Right renal pelvis (tissue), 4 donors: ENCODE data around the gene MTCL1. TPM values are rescaled to one million over a fixed set of nuclear protein-coding genes. Genes with fewer than 3 reads are reported as not detected.

Experiments used
- DNase-seq, 4 donors: peaks; one replicate each; pipeline ENCODE4 v3.0.0-alpha.2; 2013; ENCODE audit warnings: low read depth in 4 of 4, low spot score in 3 of 4, missing footprints in 1 of 4
- polyA plus RNA-seq, 4 donors: library from polyadenylated mRNA; unstranded; fragments of 120-200 nt; gene quantifications; one replicate each; pipeline ENCODE4 v1.2.1, GENCODE V29; 2013; ENCODE audit not compliant: insufficient read length in 4 of 4

Gene MTCL1
- polyA plus RNA-seq, 4 donors, result 16.2 to 24.4 (median 19.0) TPM

DNA sequence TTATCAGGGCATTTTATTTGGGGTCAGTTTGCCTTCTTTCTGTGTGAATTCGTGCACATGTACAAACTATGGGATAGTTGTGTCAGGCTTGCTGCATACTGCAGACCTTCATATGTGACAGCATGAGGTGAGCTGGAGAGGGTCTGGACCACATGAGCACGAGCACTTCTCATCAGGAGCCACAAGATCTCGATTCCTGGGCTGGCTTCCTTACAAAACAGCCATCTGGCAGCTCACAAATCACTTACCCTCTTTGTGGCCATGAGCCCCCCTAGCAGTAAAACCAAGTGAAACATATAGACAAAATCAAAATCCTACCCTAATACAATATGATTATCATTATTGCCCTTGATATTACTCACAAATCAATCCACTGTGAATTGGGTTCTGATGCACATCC is 121.2 kb downstream of the MTCL1 start:
- DNase-seq, result no peak

DNA sequence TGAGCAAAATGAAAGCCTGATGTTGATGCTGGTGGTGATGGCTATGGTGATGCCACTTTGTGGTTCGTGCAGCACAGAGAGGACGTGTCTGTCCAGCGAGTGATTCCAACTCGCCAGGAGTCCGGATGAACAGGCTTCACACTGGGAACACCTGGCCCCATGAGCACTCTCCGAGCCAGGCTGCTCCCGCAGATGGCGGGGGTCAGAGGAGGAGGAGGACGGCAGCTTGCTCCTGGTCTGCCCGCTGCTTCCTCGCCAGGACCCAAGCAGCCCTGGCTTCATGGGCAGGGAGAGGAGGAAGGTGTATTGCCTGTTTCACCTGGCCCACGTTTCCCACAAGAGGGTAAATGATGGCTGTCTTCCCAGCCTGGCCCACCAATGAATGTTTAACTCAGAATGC is 121.6 kb downstream of the MTCL1 start:
- DNase-seq, result no peak

DNA sequence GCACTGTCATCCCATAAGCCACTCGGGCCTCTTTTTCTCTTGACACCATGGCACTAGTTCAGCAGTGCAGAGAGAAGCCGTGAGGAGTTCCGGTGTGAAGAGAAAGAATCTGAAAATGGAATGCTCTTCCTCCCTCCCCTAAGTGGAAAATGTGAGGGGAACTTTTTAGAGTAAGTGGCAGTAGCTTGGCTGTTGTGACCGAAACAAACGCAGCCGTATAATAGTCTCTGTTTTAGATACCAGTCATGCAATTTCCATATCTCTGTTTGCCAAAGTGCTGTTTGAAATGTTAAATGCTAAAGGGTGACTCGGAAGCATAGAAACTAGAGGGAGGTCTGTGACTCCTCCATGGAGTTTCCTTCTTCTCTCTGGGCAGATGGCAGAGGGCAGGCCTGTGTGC is 122.9 kb downstream of the MTCL1 start:
- no peak for DNase-seq

DNA sequence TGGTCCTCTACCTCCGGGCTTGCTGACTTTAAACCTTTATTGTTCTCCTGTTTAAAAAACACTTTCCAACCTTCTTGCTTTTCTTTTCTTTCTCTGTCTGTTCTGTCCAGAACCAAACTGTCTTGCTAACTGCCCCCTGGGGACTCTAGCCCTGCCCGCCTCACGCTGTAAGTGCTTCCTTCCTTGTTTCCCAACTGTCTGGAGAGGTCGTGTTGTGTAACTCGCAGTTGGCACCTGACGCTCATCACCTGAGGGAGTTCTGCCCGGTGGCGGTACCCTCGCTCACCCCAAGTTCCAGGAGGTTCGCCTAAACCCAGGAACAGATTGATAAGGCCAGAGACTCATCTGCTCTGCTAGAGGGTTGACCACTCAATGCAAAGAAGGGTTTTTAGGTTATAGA is 123.4 kb downstream of the MTCL1 start:
- no peak for DNase-seq

DNA sequence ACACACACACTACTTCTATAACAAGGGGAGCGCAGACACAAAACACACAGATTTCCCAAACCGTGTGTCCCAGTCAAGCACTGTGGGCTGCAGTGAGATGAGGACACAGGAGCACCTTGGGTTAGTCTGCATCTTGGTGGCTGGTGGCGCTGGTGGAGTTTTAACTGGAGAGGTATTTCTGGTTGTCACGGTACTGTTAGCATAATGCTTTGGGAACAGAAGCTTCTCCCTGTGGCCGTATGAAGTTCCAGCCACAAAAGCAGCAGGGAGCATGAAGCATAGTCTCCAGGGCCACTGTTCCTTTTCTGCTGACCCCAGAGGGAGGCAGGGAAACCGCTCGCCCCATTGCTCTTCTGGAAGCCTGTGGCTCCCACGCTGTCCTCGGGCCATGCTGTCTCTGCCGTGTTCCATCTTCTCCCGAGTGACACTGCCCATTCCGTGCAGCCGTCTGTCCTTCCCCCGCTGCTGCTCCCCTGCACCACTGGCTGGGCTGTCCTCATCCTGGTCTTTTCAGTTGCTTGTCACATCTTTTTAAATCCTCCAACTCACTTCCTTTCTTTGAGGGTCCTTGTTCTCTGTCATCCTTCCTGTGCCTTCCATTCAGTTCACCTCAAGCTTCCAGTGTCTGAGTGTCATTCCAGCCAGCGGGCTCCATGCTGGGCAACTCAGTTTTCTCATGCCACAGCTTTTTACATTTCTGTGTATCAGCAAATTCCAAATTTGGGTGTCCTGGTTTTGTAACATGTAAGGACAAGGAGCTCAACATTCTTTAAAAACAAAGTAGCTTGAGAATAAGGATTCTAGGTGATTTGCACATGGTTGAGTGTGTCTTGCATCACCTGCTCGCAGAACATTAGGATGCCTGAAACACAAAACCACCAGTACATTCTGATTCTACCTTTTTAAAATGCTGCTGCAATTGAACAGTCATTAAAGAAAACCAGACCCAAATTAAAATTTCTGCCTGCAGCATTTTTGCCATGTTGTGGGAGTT is 125.0 kb downstream of the MTCL1 start:
- DNase-seq, result no peak

DNA sequence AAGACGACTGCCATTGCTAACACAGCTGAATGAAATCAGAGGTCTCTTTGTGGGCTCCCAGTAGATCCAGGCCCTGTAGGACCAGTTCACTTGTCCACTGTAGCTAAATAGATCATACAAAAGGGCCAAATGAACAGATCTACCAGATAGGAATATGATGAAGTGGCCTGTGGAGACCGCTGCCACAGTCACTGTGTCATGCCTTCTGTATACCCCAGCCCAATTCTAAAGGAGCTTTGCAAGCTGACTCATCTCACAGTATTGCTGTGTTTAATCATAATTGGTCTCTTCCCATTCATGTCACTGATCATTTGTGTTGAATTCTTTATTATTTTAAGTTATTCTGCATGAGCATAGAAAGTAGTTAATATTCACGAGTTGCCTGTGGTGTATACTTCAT is 125.8 kb downstream of the MTCL1 start:
- DNase-seq, result no peak

DNA sequence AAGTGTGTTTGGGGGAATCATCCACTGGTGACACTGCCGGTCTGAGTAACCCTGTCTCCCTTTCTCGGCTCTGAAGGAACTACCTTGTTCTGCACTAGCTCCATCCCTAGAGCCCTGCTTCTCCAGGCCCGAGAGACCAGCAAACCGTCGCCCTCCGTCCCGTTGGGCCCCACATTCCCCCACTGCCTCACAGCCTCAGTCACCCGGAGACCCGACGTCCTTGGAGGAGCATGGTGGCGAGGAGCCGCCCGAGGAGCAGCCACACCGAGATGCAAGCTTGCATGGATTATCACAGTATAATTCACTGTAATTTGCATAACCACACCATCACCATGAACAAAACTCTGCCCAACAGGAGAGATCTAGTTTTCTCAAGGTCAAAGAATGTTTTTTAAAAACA is 126.2 kb downstream of the MTCL1 start:
- no peak for DNase-seq

DNA sequence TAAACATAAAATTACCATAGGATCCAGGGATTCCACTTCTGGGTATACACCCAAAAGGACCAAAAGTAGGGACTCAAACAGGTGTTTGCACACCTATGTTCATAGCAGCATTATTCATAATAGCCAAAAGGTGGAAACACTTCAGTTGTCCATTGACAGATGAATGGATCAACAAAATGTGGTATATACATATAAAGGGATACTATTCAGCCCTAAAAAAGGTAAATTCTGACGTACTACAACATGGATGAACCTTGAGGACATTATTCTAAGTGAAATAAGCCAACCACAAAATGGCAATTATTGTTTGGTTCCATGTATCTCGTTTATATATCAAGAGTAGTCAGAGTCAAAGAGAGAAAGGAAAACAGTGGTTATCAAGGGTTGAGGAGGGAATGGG is 128.1 kb downstream of the MTCL1 start:
- no peak for DNase-seq

DNA sequence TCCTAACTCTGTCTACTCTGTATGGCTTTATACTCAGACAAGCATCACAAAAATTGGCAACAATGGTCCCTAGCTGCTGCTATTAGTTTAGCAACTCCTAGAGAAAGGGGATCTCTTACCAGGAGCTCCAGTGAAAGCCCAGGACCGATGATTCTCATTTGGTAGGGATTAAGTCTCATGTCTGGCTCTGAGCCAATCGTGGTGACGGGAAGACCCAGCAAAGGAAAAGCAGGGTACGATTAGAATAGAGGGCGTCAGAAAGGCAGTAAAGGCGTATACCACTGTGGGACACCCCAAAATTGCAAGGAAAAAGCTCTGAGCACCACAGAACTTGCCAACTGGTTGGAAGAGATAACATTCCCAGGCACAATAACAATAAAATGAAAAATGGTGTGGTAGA is 129.5 kb downstream of the MTCL1 start:
- DNase-seq, result no peak

DNA sequence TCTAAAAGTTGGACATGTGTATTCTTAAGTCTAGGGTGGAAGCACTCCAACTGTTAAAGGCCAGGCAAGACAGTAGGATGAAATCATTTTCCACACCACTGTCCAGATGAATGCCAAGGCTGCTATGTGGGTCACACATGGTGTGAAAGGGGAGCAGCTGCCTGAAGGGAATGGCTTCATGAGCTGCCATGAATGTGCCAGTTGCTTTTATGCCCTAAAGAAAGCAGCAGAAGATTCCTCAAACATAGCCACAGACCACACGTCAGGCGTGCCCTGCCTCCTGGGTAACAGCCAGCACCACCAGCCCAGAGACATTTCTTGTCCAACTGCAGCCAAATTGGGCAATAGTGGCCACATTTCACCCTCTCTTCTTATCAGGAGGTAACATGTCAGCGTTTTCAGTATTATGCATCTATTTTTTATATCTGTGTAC is 130.2 kb downstream of the MTCL1 start:
- DNase-seq, result no peak

DNA sequence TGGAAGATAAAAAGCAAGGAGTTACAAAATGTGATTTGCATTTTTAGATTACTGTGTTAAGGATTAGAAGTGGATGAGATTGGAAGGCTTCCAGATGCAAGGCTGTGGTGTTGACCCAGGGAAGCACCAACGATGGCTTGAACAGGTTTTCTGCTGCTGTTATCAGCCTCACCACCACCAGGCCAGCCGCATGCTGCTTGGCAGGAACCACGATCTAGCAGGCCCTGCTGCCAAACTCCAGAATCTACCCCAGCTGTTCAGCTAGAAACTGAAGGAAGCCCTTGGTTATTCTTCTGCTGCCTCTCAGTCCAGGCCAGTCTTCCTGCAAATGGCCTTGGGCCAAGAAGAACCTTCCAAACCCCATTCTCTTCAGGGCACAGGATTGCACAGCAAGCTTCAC is 133.9 kb downstream of the MTCL1 start:
- no peak for DNase-seq

DNA sequence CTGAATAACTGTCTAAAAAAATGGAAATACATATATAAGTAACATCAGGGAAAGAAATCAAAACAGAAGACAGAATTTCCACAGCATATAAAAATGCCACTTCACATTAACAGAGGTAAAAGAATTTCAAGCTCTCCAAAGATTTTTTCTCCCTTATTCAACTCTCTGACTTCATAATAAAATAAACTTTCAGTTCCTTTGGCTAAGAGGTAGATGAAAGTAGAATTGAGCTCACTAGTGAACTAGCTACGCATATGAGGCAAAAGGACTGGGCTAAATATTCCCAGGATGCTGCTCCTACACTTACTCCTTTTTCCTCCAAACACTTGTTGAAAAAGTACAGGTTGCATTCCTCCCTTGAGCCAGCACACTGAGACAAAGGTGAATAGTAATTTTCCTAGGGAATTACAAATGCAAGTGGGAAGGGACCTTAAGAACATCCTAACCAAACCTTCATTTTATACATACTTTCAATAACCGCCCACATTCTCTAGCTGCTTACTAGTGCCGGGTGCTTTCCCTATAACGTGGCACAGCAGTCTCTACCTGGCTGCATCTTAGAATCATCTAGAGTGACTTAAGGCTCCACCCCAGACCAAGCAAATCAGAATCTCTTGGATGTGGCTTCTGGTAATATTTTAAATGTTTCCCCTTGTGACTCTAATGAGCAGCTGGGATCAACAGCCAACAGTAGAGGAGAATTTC is 136.6 kb downstream of the MTCL1 start:
- no peak for DNase-seq

DNA sequence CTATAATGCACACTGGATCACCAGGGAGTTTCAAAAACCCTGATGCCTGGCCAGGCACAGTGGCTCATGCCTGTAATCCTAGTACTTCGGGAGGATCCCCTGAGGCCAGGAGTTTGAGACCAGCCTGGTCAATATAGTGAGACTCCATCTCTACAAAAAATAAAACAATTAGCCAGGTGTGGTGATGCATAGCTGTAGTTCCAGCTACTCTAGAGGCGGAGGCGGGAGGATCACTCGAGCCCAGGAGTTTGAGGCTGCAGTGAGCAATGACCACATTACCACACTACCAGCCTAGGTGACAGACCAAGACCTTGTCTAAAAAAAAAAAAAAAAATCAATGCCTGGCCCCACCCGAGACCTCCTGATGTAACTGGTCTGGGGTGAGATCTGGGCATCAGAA is 137.2 kb downstream of the MTCL1 start:
- DNase-seq, result no peak

DNA sequence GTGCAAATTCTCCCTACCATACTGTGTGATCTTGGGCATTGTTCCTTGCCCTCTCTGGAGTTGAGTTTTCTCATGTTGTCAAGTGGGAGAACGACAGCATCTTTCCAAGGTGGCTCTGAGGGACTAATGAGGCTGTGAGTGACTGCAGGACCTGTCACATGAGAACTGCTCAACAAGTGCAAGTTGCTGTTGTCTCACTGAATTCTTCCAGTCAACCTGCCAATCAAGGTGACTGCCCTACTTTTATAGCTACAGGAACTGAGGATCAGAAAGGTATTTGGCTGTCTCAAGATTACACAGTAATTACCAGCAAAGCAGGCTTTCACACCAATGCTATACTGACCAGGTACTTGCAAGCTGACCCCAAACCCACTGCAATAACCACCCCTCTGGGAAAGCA is 137.6 kb downstream of the MTCL1 start:
- no peak for DNase-seq

DNA sequence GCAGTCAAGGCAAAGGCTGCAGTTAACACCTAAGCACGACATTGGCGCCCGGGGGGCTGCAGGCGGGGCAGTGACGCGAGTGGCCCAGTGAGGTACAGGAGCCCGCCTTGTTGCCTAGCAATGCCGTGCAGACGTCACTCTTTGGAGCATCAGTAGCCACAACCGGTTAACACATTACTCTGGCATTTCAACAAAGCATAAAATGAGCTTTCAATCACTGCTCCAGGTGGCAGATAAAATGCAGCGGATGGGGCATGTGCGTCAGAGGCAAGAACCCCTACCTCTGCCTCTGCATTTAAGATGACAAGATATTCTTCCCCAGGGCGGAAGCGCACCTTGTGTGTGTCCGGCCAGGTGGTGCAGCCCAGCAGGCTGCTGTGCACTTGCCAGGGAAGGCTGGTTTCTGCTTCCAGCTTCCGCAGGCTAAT is 139.4 kb downstream of the MTCL1 start:
- no peak for DNase-seq

DNA sequence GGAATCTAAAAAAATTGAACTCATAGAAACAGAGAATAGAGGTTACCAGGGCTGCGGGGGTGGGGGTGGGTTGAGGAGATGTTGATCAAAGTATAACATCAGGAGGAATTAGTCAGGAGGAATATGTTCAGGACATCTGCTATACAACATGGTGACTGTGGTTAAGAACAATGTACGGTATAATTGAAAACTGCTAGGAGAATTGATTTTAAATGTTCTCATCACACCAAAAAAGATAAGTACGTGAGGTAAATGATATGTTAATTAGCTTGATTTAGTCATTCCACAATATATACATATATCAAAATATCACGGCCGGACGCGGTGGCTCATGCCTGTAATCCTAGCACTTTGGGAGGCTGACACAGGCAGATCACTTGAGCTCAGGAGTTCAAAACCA is 140.2 kb downstream of the MTCL1 start:
- DNase-seq, result no peak

DNA sequence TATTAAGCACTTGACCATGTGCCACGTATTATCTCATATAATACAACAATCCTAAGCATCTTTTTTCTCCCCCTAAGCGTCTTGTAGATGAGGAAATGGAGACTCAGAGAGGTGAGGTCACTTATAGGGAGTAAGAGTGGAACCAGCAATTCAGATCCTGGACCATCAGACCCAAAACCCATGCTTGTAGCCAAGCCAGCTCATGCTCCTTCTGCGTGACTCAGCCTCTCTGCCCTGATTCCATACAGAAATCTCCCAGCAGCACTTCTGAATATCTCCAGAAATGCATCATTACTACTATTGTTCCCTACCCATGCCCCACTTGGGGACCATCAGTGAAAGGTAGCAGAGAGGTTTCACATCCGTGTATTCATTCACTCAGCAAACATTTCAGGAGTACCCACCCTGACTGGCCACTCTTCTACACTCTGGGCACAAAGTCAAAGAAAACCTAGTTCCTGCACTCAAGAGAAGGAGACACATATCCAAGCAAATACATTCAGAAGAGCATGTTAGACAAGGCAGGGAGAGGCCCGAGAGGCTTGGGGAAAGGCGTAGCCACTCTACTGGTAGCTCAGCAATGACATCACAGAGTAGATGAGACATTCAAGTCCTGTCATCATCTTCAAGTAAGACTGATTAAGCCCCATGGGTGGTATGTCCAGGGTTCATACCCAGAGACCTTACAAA is 141.9 kb downstream of the MTCL1 start:
- no peak for DNase-seq

DNA sequence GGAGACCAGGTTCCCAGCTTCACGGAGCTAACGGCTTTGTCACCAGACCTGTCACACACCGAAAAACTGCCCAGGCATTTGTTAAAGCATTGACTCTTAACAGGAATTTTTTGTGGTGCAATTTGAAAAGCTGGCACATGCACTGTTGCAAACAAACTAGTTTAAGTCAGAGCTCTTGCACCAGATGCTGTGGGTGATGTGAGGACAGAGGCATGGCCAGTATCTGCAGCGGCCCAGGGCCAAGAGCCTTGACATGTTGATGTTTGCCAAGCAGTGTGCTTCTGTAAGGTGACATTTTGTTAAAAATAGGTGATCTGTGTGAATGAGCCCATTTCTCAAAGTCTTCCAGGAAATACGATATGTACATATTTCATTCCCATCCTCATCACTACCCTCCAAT is 142.5 kb downstream of the MTCL1 start:
- DNase-seq, result no peak

DNA sequence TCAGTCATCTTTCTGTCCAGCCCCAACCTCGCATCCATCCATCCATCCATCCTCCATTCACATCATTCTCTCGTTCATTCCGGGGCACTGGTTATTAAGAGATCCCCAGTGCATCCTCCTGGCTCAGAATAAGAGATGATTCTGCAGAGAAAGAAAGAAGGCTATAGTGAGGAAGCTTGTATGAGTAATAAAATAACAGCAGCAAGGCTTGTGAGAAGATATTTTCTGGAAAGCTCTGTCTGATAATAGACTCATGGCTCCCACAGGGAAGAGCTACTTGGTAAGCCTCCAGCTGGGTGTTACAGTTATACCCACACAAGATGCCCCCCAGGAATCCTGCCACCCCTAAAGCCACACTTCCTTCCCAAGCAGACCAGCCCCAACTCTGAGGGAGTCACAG is 143.2 kb downstream of the MTCL1 start:
- no peak for DNase-seq

DNA sequence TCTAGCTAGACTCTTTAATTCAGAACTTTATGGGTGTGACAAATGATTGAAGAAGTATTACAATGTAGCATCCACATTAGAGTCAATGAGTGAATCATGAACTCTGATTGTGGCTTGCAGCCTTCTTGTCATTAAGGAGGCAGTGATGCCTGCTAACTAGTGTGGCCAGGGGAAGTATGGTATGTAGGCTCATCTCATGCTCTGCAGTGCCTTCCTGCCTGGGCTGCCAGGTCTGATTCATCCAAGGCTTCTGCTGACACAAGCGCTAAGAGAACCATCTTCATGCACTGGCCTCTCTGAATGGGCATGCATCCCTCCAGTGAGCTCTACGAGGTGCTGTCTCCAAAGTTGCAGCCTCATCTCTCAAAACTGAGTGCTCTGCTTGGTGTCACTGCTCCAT is 144.3 kb downstream of the MTCL1 start:
- DNase-seq, result no peak

DNA sequence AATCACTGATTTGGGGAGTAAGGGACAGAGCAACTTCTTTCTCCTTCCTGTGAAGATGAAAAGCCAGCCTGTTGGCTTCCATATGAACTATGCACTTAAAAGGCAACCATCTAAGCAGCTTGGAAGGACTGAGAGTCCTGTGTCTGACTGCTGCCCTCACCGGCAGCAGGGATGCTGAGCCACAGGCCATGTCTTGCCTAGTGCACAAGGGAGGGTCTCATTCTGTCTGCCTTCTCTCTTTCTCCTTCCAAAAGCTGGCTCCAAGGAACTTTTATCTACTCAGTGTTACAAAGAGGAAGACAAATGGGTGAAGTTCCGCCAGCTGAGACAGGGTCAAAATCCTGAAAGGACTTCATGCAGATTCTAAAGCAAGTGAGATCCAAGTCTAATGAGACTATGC is 146.3 kb downstream of the MTCL1 start:
- no peak for DNase-seq
